GM21825 (cell line): Measurements from ENCODE around the gene BNIP2.
"Not testable (repeated sequence)": the region's sequence is repeated elsewhere in the genome, so short reads cannot be mapped to it uniquely, and the experiment has no call there.

Experiments
- ATAC-seq: cut with Tn5 transposase; IDR thresholded peaks from one replicate; pipeline ENCODE4 v1.9.1; 2021; ENCODE audit warnings: mild to moderate bottlenecking, moderate library complexity; ENCODE audit not compliant: unreplicated experiment

Gene BNIP2

GRCh38 chr15:59642351-59642750 is 46.8 kb downstream of the BNIP2 start:
- no peak for ATAC-seq

GRCh38 chr15:59637507-59637906 is 51.6 kb downstream of the BNIP2 start:
- not testable (repeated sequence) for ATAC-seq

GRCh38 chr15:59636184-59636583 is 52.9 kb downstream of the BNIP2 start:
- no peak for ATAC-seq

GRCh38 chr15:59632714-59633113 is 56.4 kb downstream of the BNIP2 start:
- no peak for ATAC-seq

- ATAC-seq, result no peak
Observed at GRCh38 chr15:59622289-59622688, 66.8 kb downstream of the BNIP2 start.

- no peak for ATAC-seq
Observed at GRCh38 chr15:59618406-59618805, 70.7 kb downstream of the BNIP2 start.

- ATAC-seq, result no peak
Observed at GRCh38 chr15:59616379-59616778, 72.7 kb downstream of the BNIP2 start.

- ATAC-seq, result no peak
Observed at GRCh38 chr15:59615661-59616060, 73.5 kb downstream of the BNIP2 start.

GRCh38 chr15:59614153-59614552 is 75.0 kb downstream of the BNIP2 start:
- ATAC-seq, result no peak

GRCh38 chr15:59611276-59612260 is 77.6 kb downstream of the BNIP2 start, which contains the start of gene GCNT3:
TSS of gene GCNT3 (plus strand) at chr15:59611783. CDS start at chr15:59618239, 6,456 bp downstream.
- no peak for ATAC-seq

- ATAC-seq, result no peak
Observed at GRCh38 chr15:59609730-59610712, 79.1 kb downstream of the BNIP2 start.
